Activated naive CD4-positive, alpha-beta T cell treated with anti-CD3 and anti-CD28 coated beads, Interleukin-2, amount 50 U/mL, for 16 hours (primary cell): ENCODE results near the gene NSUN6.
"Not testable (repeated sequence)": the region's sequence is repeated elsewhere in the genome, so short reads cannot be mapped to it uniquely, and the experiment has no call there.

ENCODE experiments used
- DNase-seq: peaks from one replicate; pipeline ENCODE4 v3.0.0-alpha.2; 2020

Gene NSUN6

GRCh38 chr10:18607503-18608378, 43.6 kb downstream of the NSUN6 start:
- DNase-seq: no peak

- DNase-seq: no peak
These were observed 45.2 kb downstream of the NSUN6 start for GRCh38 chr10:18606051-18606695.

- no peak for DNase-seq
These were observed 50.1 kb downstream of the NSUN6 start for GRCh38 chr10:18601321-18601720.

GRCh38 chr10:18599392-18599791, 52.0 kb downstream of the NSUN6 start:
- DNase-seq: no peak

- no peak for DNase-seq
These were observed 56.7 kb downstream of the NSUN6 start for GRCh38 chr10:18594574-18595156.

- DNase-seq: not testable (repeated sequence)
These were observed 60.2 kb downstream of the NSUN6 start for GRCh38 chr10:18591141-18591540.

- DNase-seq: not testable (repeated sequence)
These were observed 64.8 kb downstream of the NSUN6 start for GRCh38 chr10:18586637-18587036.

- no peak for DNase-seq
These were observed 67.7 kb downstream of the NSUN6 start for GRCh38 chr10:18583575-18584270.

GRCh38 chr10:18582803-18583202, 68.6 kb downstream of the NSUN6 start:
- DNase-seq: no peak

- no peak for DNase-seq
These were observed 73.3 kb downstream of the NSUN6 start for GRCh38 chr10:18577823-18578685.

- DNase-seq: no peak
These were observed 74.8 kb downstream of the NSUN6 start for GRCh38 chr10:18576586-18576985.

GRCh38 chr10:18572959-18573561, 78.3 kb downstream of the NSUN6 start:
- no peak for DNase-seq

- no peak for DNase-seq
These were observed 79.6 kb downstream of the NSUN6 start for GRCh38 chr10:18571780-18572179.

GRCh38 chr10:18571076-18571475, 80.3 kb downstream of the NSUN6 start:
- DNase-seq: no peak

- not testable (repeated sequence) for DNase-seq
These were observed 81.0 kb downstream of the NSUN6 start for GRCh38 chr10:18570386-18570785.

- no peak for DNase-seq
These were observed 84.0 kb downstream of the NSUN6 start for GRCh38 chr10:18567343-18567856.

- DNase-seq: no peak
These were observed 85.2 kb downstream of the NSUN6 start for GRCh38 chr10:18566177-18566576.

GRCh38 chr10:18565006-18565405, 86.4 kb downstream of the NSUN6 start:
- DNase-seq: no peak

GRCh38 chr10:18563003-18563726, 88.2 kb downstream of the NSUN6 start:
- DNase-seq: no peak

GRCh38 chr10:18561861-18562551, 89.4 kb downstream of the NSUN6 start:
- no peak for DNase-seq
